HL-60/S4 treated with retinoic acid at 250 ng/mL for 4 days and 3 days (cell line): ENCODE data around the gene SEC31B.

ENCODE experiments used
- in situ Hi-C: fragments of 300-500 bp; cut with MboI; formaldehyde crosslinking; loops from 2 replicates; pipeline ENCODE4 v1.7.0; 2022; ENCODE audit warnings: low sequenced_read_pairs

The SEC31B gene, protein sequence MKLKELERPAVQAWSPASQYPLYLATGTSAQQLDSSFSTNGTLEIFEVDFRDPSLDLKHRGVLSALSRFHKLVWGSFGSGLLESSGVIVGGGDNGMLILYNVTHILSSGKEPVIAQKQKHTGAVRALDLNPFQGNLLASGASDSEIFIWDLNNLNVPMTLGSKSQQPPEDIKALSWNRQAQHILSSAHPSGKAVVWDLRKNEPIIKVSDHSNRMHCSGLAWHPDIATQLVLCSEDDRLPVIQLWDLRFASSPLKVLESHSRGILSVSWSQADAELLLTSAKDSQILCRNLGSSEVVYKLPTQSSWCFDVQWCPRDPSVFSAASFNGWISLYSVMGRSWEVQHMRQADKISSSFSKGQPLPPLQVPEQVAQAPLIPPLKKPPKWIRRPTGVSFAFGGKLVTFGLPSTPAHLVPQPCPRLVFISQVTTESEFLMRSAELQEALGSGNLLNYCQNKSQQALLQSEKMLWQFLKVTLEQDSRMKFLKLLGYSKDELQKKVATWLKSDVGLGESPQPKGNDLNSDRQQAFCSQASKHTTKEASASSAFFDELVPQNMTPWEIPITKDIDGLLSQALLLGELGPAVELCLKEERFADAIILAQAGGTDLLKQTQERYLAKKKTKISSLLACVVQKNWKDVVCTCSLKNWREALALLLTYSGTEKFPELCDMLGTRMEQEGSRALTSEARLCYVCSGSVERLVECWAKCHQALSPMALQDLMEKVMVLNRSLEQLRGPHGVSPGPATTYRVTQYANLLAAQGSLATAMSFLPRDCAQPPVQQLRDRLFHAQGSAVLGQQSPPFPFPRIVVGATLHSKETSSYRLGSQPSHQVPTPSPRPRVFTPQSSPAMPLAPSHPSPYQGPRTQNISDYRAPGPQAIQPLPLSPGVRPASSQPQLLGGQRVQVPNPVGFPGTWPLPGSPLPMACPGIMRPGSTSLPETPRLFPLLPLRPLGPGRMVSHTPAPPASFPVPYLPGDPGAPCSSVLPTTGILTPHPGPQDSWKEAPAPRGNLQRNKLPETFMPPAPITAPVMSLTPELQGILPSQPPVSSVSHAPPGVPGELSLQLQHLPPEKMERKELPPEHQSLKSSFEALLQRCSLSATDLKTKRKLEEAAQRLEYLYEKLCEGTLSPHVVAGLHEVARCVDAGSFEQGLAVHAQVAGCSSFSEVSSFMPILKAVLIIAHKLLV

GRCh38 chr10:100519311-100520051 is at the start of gene SEC31B:
TSS of gene SEC31B (minus strand) at chr10:100519861. CDS start at chr10:100516952, 2,909 bp downstream.
- in situ Hi-C loops: loop anchor here (10.0 kb wide), 1 partner anchor 185 kb away; the partner anchor contains the start of gene PKD2L1

DNA sequence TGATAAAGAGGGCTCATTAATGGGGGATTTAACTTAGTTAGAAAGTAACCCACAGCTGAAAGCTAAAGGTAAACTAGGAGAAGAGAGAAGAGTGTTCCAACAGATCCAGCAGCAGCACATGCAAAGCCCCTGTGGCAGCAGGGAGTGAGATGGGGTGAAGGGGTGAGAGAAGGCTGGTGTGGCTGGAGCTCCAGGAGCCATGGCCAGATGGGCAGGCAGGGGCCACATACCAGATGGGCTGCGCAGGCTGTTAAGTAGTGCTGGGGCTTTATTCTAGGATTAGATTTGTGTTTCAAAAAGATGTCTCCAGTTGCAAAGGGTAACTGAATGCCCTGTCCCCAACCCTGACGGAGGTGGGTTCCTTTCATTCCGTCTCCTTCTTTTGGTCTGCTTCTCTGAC is 49.3 kb upstream of the SEC31B start:
- in situ Hi-C loops: loop anchor here (25.0 kb wide), 1 partner anchor 168 kb away; the partner anchor contains the start of gene PAX2

- in situ Hi-C loops: loop anchor here (25.0 kb wide), 1 partner anchor 169 kb away; the partner anchor contains the start of gene PAX2
Measured at GRCh38 chr10:100567826-100568225, 48.2 kb upstream of the SEC31B start.

GRCh38 chr10:100567249-100567648 is 47.6 kb upstream of the SEC31B start:
- in situ Hi-C loops: loop anchor here (25.0 kb wide), 1 partner anchor 170 kb away; the partner anchor contains the start of gene PAX2

DNA sequence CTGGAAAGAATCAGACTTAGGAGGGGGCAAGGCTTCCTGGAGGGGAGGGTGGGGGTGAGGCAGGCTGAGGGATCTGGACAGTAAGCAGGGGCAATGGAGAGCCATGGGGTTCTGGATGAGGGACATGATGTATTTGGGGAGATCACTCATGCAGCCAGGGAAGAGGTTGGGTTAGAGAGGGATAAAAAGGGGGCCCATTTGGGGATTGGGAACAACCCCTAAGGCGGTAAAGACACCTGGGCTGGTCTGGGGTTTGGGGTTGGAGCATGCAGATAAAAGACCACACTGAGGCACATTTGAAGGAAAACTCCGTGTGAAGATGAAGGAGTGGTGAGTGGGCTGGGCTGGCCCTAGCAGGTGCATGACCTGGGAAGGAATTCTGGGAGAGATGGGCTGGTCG is 46.9 kb upstream of the SEC31B start:
- in situ Hi-C loops: loop anchor here (25.0 kb wide), 1 partner anchor 171 kb away; the partner anchor contains the start of gene PAX2

GRCh38 chr10:100565206-100565985 is 45.7 kb upstream of the SEC31B start:
- in situ Hi-C loops: loop anchor here (25.0 kb wide), 1 partner anchor 172 kb away; the partner anchor contains the start of gene PAX2

GRCh38 chr10:100562008-100562672 is 42.5 kb upstream of the SEC31B start:
- in situ Hi-C loops: loop anchor here (5.0 to 25.0 kb wide), 2 partner anchors 175 to 315 kb away; partner anchors contain the start of gene PAX2

DNA sequence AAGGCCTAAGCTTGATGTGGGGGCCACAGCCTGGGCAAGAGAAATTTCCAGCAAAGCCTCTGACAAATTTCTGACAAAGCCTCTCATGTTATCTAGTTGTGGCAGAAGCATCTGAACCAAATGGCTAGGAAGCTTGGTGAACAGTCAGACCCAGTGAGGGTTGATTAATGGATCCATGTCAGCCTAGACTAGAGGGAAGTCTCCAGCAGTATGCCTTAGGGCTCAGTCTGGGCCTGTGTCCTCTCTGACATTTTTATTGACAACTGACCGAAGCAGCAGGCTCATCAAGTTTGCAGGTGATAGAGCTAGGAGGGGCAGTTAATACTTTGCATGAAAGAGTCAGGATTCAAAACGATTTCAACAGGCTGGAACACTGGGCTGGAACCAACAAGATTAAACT is 41.3 kb upstream of the SEC31B start:
- in situ Hi-C loops: loop anchor here (5.0 to 25.0 kb wide), 2 partner anchors 176 to 316 kb away; partner anchors contain the start of gene PAX2

- in situ Hi-C loops: loop anchor here (5.0 to 25.0 kb wide), 2 partner anchors 177 to 317 kb away; partner anchors contain the start of gene PAX2
Measured at GRCh38 chr10:100560248-100560647, 40.6 kb upstream of the SEC31B start.

DNA sequence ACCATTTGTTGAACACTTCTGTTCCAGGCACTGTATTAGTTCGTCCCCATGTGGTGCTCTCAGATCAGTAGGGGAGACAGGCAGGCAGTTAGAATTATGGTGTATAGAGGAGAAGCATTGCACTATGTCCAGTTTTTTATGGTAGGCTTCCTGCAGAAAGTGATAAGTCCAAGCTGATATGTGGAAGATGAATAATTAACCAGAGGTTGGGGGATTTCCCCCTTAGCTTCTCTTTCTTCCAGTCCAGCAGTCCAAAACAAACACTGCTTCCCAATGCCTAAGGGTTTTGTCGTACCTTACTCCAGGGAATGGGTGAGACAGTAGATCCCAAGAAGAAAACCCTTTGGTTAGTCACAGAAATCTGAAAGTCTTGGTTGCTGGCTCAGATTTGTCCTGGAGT is 35.2 kb upstream of the SEC31B start:
- in situ Hi-C loops: loop anchor here (25.0 kb wide), 1 partner anchor 182 kb away; the partner anchor contains the start of gene PAX2

GRCh38 chr10:100553929-100554328 is 34.3 kb upstream of the SEC31B start:
- in situ Hi-C loops: loop anchor here (25.0 kb wide), 1 partner anchor 183 kb away; the partner anchor contains the start of gene PAX2

DNA sequence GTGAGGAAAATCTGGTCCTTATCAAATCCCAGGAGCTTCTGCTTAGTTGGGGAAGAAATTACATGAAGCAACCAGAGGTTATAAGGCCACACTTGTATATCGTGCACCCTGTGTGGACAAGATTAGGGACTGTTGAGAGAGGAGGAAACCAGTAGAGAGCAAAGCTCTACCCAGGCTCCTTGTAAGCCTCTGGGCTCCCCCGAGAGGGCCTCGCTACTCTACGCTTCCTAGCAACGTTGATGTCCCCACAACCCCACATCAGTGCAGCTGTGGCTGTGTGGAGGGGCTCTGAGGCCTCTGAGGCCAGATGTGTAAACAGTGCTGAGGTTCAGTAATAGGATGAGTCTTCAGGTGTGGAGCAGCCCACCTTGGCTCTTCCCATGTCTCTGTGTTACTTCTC is 32.1 kb upstream of the SEC31B start:
- in situ Hi-C loops: loop anchor here (25.0 kb wide), 1 partner anchor 186 kb away; the partner anchor contains the start of gene PAX2

DNA sequence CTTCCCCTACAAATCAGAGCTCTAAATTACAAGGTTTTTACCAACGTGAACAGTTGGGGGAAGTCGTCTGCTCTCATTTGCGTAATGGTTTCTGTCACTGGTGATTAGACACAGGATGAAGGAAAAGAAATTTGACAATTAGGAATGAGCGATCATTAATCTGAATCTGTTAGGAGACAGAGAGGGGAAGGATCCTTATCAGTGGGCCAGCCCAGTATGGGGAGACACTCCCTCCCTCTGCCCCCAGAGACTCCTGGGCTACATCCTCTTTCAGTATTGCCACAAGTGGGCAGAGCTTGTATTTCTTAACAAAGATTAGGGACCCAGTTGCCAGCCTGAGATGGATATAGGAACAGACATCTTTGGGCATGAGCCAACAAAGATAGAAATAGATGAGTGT is 31.5 kb upstream of the SEC31B start:
- in situ Hi-C loops: loop anchor here (25.0 kb wide), 1 partner anchor 186 kb away; the partner anchor contains the start of gene PAX2

GRCh38 chr10:100544950-100545349 is 25.3 kb upstream of the SEC31B start:
- in situ Hi-C loops: no loop called here

GRCh38 chr10:100537475-100537874 is 17.8 kb upstream of the SEC31B start:
- in situ Hi-C loops: no loop called here

- in situ Hi-C loops: no loop called here
Measured at GRCh38 chr10:100535715-100536353, 16.2 kb upstream of the SEC31B start, which contains the start of gene HIF1AN. TSS of gene HIF1AN (plus strand) at chr10:100535943. CDS start at chr10:100535959, 16 bp downstream.

- in situ Hi-C loops: no loop called here
Measured at GRCh38 chr10:100535338-100535714, 15.7 kb upstream of the SEC31B start.
